HFF-Myc (cell line): ENCODE results near the gene HERC3.
A peak's percentile ranks its signal among the peaks of the same experiment; 100 is the strongest.

Experiments used
- DNase-seq: peaks from one replicate; pipeline ENCODE4 v3.0.0-alpha.2; 2011; ENCODE audit warnings: low read depth; ENCODE audit errors: extremely low read depth
- H3K4me3 ChIP-seq: replicated peaks from 2 replicates; pipeline ENCODE4 v1.5.1; 2011; ENCODE audit warnings: low read depth, mild to moderate bottlenecking, control low read depth, low read length
- CTCF ChIP-seq: IDR thresholded peaks from 2 replicates; pipeline ENCODE4 v1.5.1; 2012; ENCODE audit warnings: mild to moderate bottlenecking, low read depth, low read length, control low read depth; ENCODE audit errors: missing control alignments

The HERC3 gene

GRCh38 chr4:88592600-88593448 lies 544 bp downstream of the HERC3 start:
- no peak for DNase-seq
- H3K4me3 ChIP-seq: peak overlapping the region; percentile 65
- no peak for TF ChIP-seq CTCF

GRCh38 chr4:88597970-88598660 lies 5.8 kb downstream of the HERC3 start:
- no peak for DNase-seq
- no peak overlapping the region for H3K4me3 ChIP-seq
- TF ChIP-seq CTCF: no peak

- no peak for DNase-seq
- TF ChIP-seq CTCF: no peak
- no peak overlapping the region for H3K4me3 ChIP-seq
These were observed 7.0 kb downstream of the HERC3 start for GRCh38 chr4:88599298-88599697.

GRCh38 chr4:88599714-88600113 lies 7.4 kb downstream of the HERC3 start:
- TF ChIP-seq CTCF: no peak
- no peak for DNase-seq
- H3K4me3 ChIP-seq: no peak overlapping the region

GRCh38 chr4:88600176-88600838 lies 8.0 kb downstream of the HERC3 start:
- H3K4me3 ChIP-seq: no peak overlapping the region
- TF ChIP-seq CTCF: no peak
- no peak for DNase-seq

GRCh38 chr4:88604978-88605678 lies 12.8 kb downstream of the HERC3 start:
- no peak for DNase-seq
- no peak for TF ChIP-seq CTCF
- no peak overlapping the region for H3K4me3 ChIP-seq
